ENCODE data around the gene GNAO1.

Gene GNAO1

DNA sequence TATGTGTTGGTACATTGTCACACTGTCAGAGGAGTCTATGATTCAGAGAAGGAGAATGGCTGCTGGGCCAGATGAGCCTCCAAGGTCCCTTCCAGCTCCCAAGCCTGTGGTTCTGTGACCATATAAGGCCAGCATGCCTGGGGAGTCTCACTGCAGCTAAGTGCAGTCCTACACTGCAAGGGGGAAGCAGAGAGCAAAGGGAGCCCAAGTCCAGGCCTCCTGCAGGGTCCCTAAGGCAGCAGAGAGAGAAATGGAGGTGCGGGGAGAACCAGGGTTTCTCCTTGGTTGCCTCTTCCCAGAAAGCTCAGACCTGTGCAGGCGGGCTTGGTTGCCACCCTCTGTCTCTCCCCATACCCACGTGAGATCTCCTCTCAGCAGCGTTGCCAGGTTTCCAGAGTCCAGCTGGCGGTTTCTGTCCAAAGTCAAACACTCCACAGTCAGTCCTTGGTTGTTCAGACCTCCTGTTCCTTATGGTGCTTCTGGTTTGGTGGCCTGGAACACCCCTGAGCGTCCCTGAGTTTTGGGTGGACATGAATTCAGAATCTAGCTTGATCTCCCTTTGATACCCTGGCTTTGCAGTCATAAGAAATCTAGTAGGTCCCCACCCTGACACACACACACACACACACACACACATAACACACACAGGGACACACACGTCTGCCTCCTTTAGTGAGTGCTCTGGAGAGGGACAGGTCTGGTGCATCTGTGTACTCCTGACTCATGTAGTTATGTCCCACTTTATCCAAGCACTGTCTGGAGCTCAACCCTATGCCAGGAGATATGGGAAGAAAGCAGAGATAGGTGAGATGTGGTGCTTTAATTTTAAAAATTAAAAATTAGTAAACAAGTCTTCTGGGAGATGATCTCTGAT is 78.8 kb downstream of the GNAO1 start:
- no peak for DNase-seq (ENCODE audit: low spot score)
- TF ChIP-seq CTCF (IDR thresholded peaks at IDR 0.05; ENCODE audit: extremely low read depth, missing control alignments), result no peak

DNA sequence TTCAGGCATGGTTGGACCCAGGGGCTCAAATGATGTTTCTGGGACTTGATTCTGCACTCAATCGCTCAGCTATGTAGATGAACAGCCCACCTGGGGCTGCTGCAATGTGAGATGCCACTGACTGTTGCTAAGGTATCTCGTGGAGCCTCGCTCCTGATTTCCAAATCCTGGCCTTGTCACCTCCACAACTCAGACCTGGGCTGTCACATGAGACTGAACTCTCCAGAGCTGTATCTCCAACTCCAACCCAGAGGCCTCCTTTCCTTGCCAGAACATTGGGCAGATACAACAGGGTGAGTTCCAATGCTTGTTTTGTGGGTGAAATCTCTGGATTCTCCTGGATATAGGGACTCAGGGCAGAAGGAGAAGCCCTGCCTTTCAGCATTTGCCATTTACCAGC is 79.5 kb downstream of the GNAO1 start:
- no peak for TF ChIP-seq CTCF (IDR thresholded peaks at IDR 0.05; ENCODE audit: extremely low read depth, missing control alignments)
- DNase-seq (ENCODE audit: low spot score), result no peak

DNA sequence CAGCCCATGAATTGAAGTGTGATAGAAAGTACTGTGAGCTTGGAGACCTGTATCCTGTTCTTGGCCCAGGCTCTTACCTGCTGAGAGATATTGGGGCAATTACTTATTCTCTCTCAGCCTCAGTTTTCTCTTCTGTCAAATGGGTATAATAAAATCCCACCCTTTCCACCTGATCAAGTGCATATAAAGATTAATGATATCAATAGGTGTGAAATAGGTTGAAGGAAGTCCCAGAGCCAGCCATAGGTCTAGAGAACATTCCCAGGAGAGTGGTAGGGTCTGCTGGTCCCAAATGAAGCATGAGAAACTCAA is 81.2 kb downstream of the GNAO1 start:
- DNase-seq (ENCODE audit: low spot score), result no peak
- TF ChIP-seq CTCF (IDR thresholded peaks at IDR 0.05; ENCODE audit: extremely low read depth, missing control alignments), result no peak

GRCh38 chr16:56273615-56274014 is 82.3 kb downstream of the GNAO1 start:
- no peak for DNase-seq (ENCODE audit: low spot score)
- TF ChIP-seq CTCF (IDR thresholded peaks at IDR 0.05; ENCODE audit: extremely low read depth, missing control alignments), result no peak

DNA sequence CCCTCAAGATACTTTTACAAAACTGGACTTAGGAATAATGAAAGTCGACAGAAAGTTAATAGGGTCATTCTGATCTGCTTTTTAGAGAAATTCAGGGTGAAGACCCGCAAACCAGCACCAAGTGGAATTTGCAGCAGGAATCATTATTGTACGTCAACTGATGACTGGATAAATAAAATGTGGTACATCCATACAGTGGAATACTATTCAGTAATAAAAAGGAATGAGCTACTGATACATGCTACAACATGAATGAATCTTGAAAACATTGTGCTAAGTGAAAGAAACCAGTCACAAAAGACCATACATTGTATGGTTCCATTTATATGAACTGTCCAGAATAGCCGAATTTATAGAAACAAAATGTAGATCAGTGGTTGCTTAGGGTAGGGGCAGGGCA is 83.1 kb downstream of the GNAO1 start:
- TF ChIP-seq CTCF (IDR thresholded peaks at IDR 0.05; ENCODE audit: extremely low read depth, missing control alignments), result no peak
- DNase-seq (ENCODE audit: low spot score), result no peak

DNA sequence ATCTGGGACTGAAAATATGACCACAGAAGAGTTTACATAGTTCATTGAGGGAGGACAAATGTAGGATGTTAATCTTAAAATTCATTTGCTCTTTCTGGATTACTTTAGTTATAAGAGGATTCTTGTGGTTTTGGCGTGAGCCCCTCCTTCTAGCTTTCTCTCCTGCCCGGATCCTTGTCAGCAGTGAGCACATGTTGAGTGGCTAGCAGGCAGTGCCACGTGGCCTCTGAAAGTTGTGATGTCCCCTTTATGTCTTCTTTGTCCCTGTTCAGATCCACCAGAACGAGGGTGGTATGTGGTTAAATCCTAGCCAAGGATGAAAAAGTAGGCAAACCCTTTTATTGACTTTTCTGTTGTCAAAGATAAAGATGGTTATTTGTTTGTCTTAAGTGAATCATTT is 83.8 kb downstream of the GNAO1 start:
- TF ChIP-seq CTCF (IDR thresholded peaks at IDR 0.05; ENCODE audit: extremely low read depth, missing control alignments), result no peak
- DNase-seq (ENCODE audit: low spot score), result no peak

DNA sequence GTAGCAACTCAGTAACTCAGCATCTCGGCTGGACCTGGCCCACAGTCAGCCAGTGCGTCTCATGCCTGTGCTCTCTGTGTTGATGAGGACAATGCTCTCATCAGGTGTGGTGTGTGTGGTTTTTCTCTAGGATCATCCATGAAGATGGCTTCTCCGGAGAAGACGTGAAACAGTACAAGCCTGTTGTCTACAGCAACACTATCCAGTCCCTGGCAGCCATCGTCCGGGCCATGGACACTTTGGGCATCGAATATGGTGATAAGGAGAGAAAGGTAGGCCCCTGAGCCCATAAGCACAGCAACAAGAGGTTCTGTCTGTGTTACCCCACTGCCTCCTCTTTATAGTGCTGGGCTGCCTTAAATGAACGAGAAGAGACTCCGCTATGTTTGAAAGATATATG is 84.5 kb downstream of the GNAO1 start:
- no peak for DNase-seq (ENCODE audit: low spot score)
- TF ChIP-seq CTCF (IDR thresholded peaks at IDR 0.05; ENCODE audit: extremely low read depth, missing control alignments), result no peak
